Esophagus squamous epithelium (tissue), 5 donors: Measurements from ENCODE around the gene HS3ST2. TPM values are rescaled to one million over a fixed set of nuclear protein-coding genes. Genes with fewer than 3 reads are reported as not detected.

Experiments
- DNase-seq: peaks from one replicate; lab custom pipeline; 2025; lab: John Stamatoyannopoulos, UW
- H3K27ac ChIP-seq, 4 donors: fragments of 200-600 bp; sonication (generic); one replicate each; pipeline ENCODE4 v1.5.1; 2016 to 2019; ENCODE audit warnings: mild to moderate bottlenecking in 1 of 4
- H3K27me3 ChIP-seq, 4 donors: fragments of 200-600 bp; sonication (generic); 1 replicate in 3 of 4; 2 replicates in 1 of 4; pipeline versions ENCODE4 v1.5.1 to v1.6.0; 2017 to 2021; ENCODE audit warnings: antibody characterized with exemption in 1 of 4
- H3K36me3 ChIP-seq, 3 donors: fragments of 200-600 bp; sonication (generic); one replicate each; pipeline ENCODE4 v1.5.1; 2016 to 2019
- H3K4me1 ChIP-seq, 3 donors: fragments of 200-600 bp; sonication (generic); one replicate each; pipeline ENCODE4 v1.5.1; 2017 to 2019
- H3K4me3 ChIP-seq, 4 donors: fragments of 200-600 bp; sonication (generic); 1 replicate in 3 of 4; 2 replicates in 1 of 4; pipeline ENCODE4 v1.5.1; 2016 to 2019; ENCODE audit warnings: mild to moderate bottlenecking in 2 of 4, moderate library complexity in 1 of 4
- H3K9me3 ChIP-seq, 3 donors: fragments of 200-600 bp; sonication (generic); one replicate each; pipeline ENCODE4 v1.5.1; 2016 to 2019
- POLR2A ChIP-seq, 4 donors: fragments of 450-650 bp; IDR thresholded peaks; one replicate each; pipeline ENCODE4 v1.6.1; 2017; ENCODE audit warnings: antibody characterized with exemption in 4 of 4, mild to moderate bottlenecking in 4 of 4, moderate library complexity in 3 of 4
- WGBS, 2 donors: methylation state at CpG; one replicate each; pipeline ENCODE4 v1.1.5; 2018; 5-methylcytosine and 5-hydroxymethylcytosine counted together
- intact Hi-C: fragments of 100-400 bp; cut with DNase I; formaldehyde crosslinking; loops from one replicate; pipeline ENCODE4 v1.15.0; 2022
- total RNA-seq, 4 donors: library from RNA; depleted of rRNA; stranded (reverse); fragments of >200 nt; gene quantifications; one replicate each; pipeline ENCODE4 v1.1.0, GENCODE V29; 2016
- TF ChIP-seq, protein P1 (sequence below), 6 experiments: fragments of 450-650 bp in 4 of 6; fragments of 200-600 bp in 2 of 6; sonication (generic) in 2 of 6; IDR thresholded peaks; one replicate each; pipeline ENCODE4 v1.5.1; 2016 to 2019; ENCODE audit warnings: antibody characterized with exemption in 6 of 6, mild to moderate bottlenecking in 4 of 6, moderate library complexity in 4 of 6
- donor health status: DM: yes; HTN: yes; CAD: no.

Gene HS3ST2
- under 1 TPM in 3 of 4 donors, not detected in 1; 0.12 to 0.76 (median 0.30) TPM for total RNA-seq

DNA sequence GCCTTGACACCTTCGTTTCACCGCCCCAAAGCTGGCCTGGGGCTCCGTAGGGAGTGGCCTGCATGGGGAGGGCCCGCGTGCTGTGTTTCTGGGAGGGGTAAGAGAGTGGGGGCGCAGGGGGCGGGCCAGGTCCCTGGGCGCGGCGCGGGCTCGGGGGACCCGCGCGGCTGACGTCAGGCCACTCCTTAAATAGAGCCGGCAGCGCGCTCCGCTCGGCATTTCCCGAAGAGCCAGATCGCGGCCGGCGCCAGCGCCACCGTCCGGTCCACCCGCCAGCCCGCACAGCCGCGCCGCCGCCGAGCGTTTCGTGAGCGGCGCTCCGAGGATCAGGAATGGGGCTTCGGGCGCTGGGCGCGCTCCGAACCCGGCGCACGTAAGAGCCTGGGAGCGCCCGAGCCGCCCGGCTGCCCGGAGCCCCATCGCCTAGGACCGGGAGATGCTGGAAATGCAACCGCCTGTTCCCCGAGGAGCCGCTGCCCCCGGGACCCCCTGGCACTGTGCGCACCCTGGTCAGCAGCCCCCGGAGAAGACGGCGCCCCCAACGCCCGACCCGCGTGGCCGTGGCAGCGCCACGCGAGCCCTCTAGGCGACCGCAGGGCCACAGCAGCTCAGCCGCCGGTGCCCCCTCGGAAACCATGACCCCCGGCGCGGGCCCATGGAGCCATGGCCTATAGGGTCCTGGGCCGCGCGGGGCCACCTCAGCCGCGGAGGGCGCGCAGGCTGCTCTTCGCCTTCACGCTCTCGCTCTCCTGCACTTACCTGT is at the start of gene HS3ST2:
Gene HS3ST2 (plus strand): TSS at position 215 of the 763 bp plus-strand sequence. CDS start 449 bp downstream, at position 664.
- no CpG with 5 or more reads among the region's 90 CpGs for WGBS, 2 donors
- Histone ChIP-seq H3K4me1 (peaks cover 11 to 23% (median 15%) of the 10 kb centered on the region in 3 donors), H3K9me3 (no peaks in the 10 kb centered on the region), H3K27me3 (peaks cover 4 to 63% (median 11%) of the 10 kb centered on the region in 4 donors), H3K36me3 (no peaks in the 10 kb centered on the region), H3K27ac (no peak within 1 kb of the TSS), H3K4me3 (peak within 1 kb of the TSS; percentile 18 to 61 (median 38))
- no peak for TF ChIP-seq POLR2A (IDR thresholded peaks at IDR 0.05)
- TF ChIP-seq, protein P1, sequence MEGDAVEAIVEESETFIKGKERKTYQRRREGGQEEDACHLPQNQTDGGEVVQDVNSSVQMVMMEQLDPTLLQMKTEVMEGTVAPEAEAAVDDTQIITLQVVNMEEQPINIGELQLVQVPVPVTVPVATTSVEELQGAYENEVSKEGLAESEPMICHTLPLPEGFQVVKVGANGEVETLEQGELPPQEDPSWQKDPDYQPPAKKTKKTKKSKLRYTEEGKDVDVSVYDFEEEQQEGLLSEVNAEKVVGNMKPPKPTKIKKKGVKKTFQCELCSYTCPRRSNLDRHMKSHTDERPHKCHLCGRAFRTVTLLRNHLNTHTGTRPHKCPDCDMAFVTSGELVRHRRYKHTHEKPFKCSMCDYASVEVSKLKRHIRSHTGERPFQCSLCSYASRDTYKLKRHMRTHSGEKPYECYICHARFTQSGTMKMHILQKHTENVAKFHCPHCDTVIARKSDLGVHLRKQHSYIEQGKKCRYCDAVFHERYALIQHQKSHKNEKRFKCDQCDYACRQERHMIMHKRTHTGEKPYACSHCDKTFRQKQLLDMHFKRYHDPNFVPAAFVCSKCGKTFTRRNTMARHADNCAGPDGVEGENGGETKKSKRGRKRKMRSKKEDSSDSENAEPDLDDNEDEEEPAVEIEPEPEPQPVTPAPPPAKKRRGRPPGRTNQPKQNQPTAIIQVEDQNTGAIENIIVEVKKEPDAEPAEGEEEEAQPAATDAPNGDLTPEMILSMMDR (IDR thresholded peaks at IDR 0.05), result peak in 2 of 6 experiments; percentile 10 to 16
- no peak for DNase-seq
- intact Hi-C loops, result no loop called here

DNA sequence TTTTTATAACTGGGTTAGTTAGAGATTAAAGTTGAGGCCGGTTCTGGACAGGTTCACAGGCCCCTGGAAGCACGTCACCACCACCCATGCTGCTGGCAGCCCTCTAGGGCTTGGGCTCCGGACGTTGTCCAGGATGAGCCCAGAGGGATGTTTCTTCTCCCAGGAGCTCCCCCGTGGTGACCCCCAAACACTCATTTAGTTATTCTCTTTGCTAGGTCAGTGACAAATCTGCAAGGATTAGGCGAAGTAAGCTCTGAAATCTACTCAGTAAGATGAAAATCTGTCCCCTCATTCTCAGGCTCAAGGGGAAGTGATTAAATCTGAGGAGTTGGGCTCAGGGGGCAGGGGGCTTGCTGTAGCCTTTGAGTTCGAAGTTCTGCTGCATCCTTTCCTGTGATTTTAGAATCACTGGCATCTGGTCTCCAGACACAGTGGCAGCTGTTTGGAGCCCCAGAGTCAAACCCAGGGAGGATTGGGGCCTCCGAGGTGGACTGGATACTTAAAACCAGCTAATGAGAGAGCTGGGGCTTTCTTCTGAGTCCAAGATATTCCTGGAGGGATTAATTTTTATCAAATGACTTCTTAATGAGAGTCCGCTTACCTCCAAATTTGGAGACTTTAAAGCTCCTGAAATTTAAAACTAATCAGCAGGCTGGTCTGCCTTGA is 49.2 kb upstream of the HS3ST2 start:
- intact Hi-C loops, result no loop called here
- no peaks in the 10 kb centered on the region for H3K9me3 ChIP-seq
- H3K36me3 ChIP-seq, result no peaks in the 10 kb centered on the region
- 37 to 50% methylated on average over 8 to 9 of the region's 9 CpGs for WGBS, 2 donors
- no peak for DNase-seq
- no peak overlapping the region for H3K4me3 ChIP-seq
- H3K27ac ChIP-seq, result peak overlapping the region in 3 of 4 donors; percentile 12 to 73 (median 43)
- peaks cover 0 to 6% (median 0%) of the 10 kb centered on the region in 4 donors for H3K27me3 ChIP-seq
- TF ChIP-seq POLR2A (IDR thresholded peaks at IDR 0.05), result no peak
- TF ChIP-seq, protein P1 (IDR thresholded peaks at IDR 0.05), result no peak
- peaks cover 0 to 13% (median 6%) of the 10 kb centered on the region in 3 donors for H3K4me1 ChIP-seq

DNA sequence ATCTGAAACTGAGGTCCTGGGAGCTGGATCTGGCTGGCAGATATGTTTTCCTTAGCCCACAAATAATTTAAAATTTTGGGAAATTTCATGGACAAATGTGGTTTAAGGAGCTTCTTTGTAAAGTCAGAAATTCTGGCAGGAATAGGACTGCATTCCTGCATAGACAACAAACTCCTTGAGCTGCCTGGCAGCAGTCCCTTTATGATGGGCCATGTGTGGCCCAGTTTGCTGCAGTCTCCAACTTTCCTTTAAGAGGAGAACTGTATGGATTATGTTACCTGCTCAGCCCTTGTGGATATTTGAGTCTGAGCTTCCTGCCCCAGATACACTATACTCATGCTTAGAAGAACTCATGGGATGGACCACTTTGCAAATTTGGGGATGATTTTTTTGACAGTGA is 48.5 kb upstream of the HS3ST2 start:
- intact Hi-C loops, result no loop called here
- no peak for DNase-seq
- no peaks in the 10 kb centered on the region for H3K36me3 ChIP-seq
- H3K27ac ChIP-seq, result peak overlapping the region in 3 of 4 donors; percentile 12 to 73 (median 43)
- no peak for TF ChIP-seq POLR2A (IDR thresholded peaks at IDR 0.05)
- TF ChIP-seq, protein P1 (IDR thresholded peaks at IDR 0.05), result no peak
- H3K27me3 ChIP-seq, result peaks cover 0 to 7% (median 0%) of the 10 kb centered on the region in 4 donors
- peaks cover 0 to 13% (median 6%) of the 10 kb centered on the region in 3 donors for H3K4me1 ChIP-seq
- H3K9me3 ChIP-seq, result no peaks in the 10 kb centered on the region
- H3K4me3 ChIP-seq, result no peak overlapping the region

DNA sequence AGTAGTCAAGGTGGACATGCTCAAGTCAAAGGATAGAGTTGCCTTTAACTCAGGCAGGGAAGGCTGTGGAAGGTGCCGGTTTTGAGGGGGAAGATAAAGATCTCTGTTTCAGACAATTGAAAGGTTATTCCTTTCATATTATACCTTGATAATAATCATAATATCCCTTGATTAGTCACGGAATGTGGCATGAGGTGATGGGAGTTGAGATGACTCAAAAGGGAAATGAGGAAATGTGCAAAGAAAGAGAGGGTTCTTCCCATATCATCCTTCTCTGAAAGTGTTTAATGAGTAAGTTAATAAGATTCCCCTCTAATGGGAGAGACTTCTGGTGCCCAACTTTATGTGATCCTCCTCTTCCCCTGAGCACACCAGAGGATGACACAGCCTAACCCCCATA is 43.1 kb upstream of the HS3ST2 start:
- 56 to 63% methylated on average over 2 of the region's 2 CpGs for WGBS, 2 donors

More for the DNA sequence above, 43.1 kb upstream of the HS3ST2 start:
- intact Hi-C loops, result no loop called here
- H3K9me3 ChIP-seq, result no peaks in the 10 kb centered on the region
- peaks cover 0 to 28% (median 0%) of the 10 kb centered on the region in 4 donors for H3K27me3 ChIP-seq
- no peak for TF ChIP-seq POLR2A (IDR thresholded peaks at IDR 0.05)
- TF ChIP-seq, protein P1 (IDR thresholded peaks at IDR 0.05), result no peak
- no peaks in the 10 kb centered on the region for H3K4me1 ChIP-seq
- no peak overlapping the region for H3K27ac ChIP-seq
- DNase-seq, result no peak
- no peak overlapping the region for H3K4me3 ChIP-seq
- H3K36me3 ChIP-seq, result no peaks in the 10 kb centered on the region
